ENCODE data around the gene HUS1B. TPM values are rescaled to one million over a fixed set of nuclear protein-coding genes. Genes with fewer than 3 reads are reported as not detected.

Gene HUS1B
- total RNA-seq, 1 experiment from 2014 or later, result 0.71 TPM

DNA sequence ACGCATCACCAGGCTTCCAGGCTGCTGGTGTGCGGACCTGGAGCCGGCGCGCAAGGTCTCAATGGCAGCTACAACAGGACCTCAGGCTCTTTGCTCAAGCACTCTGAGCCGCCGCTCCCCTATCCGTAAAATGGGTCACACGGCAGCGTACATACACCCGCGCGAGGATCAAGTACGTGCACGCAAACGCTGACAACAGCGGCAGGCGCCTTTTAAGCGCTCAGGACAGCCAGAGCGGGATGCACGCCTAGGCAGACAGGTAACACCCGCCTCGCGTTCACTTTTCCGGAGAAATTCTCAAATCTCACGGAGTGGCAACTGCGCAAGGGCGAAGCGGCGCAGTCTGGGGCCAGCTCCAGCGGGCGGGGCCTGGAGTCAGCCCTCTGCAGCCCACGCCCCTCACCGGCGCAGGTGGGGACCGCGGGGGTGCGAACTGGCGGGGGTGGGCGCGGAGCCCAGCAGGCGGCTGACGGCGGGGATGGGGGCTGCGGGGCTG is 35.5 kb upstream of the HUS1B start:
- H3K27me3 Mint-ChIP-seq (ENCODE audit: unreplicated experiment), result peaks cover 18% of the 10 kb centered on the region
- no TSS peak for BruUV-seq (replicated peaks)
- no peak overlapping the region for H3K27ac Mint-ChIP-seq (ENCODE audit: unreplicated experiment)
- peak overlapping the region; percentile 90 for H3K4me3 Mint-ChIP-seq (ENCODE audit: low read depth, unreplicated experiment)
- intact Hi-C loops (cut with micrococcal nuclease; ENCODE audit: unreplicated experiment), result loop anchor here (1.0 kb wide), 1 partner anchor 8 kb away; no protein-coding TSS in a partner anchor
- CTCF ChIA-PET, result interaction anchor here (0.7 to 2.2 kb wide), 3 partner anchors 9 to 336 kb away, joined by 3 to 7 read pairs (median 5); no protein-coding TSS in a partner anchor
- peaks cover 14% of the 10 kb centered on the region for H3K36me3 Mint-ChIP-seq (ENCODE audit: insufficient read depth, unreplicated experiment)
- no peaks in the 10 kb centered on the region for H3K9me3 Mint-ChIP-seq (ENCODE audit: low read depth, unreplicated experiment)
- TF ChIP-seq, protein P1, sequence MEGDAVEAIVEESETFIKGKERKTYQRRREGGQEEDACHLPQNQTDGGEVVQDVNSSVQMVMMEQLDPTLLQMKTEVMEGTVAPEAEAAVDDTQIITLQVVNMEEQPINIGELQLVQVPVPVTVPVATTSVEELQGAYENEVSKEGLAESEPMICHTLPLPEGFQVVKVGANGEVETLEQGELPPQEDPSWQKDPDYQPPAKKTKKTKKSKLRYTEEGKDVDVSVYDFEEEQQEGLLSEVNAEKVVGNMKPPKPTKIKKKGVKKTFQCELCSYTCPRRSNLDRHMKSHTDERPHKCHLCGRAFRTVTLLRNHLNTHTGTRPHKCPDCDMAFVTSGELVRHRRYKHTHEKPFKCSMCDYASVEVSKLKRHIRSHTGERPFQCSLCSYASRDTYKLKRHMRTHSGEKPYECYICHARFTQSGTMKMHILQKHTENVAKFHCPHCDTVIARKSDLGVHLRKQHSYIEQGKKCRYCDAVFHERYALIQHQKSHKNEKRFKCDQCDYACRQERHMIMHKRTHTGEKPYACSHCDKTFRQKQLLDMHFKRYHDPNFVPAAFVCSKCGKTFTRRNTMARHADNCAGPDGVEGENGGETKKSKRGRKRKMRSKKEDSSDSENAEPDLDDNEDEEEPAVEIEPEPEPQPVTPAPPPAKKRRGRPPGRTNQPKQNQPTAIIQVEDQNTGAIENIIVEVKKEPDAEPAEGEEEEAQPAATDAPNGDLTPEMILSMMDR (IDR thresholded peaks at IDR 0.05; ENCODE audit: unreplicated experiment), result no peak
- peak; percentile 47 for DNase-seq
- H3K4me1 Mint-ChIP-seq (ENCODE audit: low read depth, unreplicated experiment), result peaks cover 21% of the 10 kb centered on the region

DNA sequence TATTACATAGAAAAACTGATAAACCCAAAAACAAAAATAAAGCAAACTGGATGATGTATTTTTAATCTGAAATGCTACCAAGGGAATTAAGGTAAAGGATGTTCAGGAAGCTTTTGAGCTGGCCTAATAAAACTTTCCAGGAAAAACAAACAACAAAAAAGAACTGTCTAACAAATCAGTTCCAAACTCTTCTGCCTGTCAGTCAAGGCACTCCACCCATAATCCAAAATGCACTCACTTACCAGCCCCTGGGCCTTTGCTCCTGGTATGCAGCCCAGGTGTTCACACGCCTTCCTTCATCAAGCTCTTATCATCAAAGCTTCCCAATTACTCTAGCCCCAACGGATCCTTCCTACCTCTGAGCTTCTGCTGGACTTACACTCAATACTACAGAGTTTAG is 32.3 kb upstream of the HUS1B start:
- CTCF ChIA-PET, result no interaction called here

DNA sequence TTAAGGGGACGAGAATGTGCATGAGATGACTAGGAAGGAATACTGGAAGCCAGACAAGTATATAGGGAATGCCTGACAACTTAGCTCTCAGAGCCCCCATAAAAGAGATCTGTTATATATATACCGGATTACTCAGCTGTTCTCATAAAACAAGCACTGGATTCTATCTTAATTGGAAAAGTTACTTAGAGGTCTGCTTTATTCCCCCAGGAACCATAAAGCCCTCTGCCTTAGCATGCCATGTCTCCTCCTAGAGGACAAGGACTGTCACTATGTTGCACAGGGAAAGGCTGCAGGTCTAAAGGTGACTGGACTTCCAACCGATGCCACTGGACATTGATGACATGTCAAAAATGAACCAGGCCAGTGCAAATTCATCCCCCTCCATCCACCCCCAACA is 29.6 kb upstream of the HUS1B start:
- CTCF ChIA-PET, result interaction anchor here (0.5 kb wide), 1 partner anchor 129 kb away, joined by 4 read pairs; no protein-coding TSS in a partner anchor
- H3K36me3 Mint-ChIP-seq (ENCODE audit: insufficient read depth, unreplicated experiment), result no peaks in the 10 kb centered on the region
- no TSS peak for BruUV-seq (replicated peaks)

More for the DNA sequence above, 32.3 kb upstream of the HUS1B start:
- Mint-ChIP-seq H3K36me3 (ENCODE audit: insufficient read depth, unreplicated experiment) (peaks cover 14% of the 10 kb centered on the region), H3K27me3 (ENCODE audit: unreplicated experiment) (no peaks in the 10 kb centered on the region), H3K4me1 (ENCODE audit: low read depth, unreplicated experiment) (peaks cover 21% of the 10 kb centered on the region), H3K9me3 (ENCODE audit: low read depth, unreplicated experiment) (no peaks in the 10 kb centered on the region), H3K27ac (ENCODE audit: unreplicated experiment) (no peak overlapping the region), H3K4me3 (ENCODE audit: low read depth, unreplicated experiment) (no peak overlapping the region)
- no TSS peak for BruUV-seq (replicated peaks)
- intact Hi-C loops (cut with micrococcal nuclease; ENCODE audit: unreplicated experiment), result no loop called here
- TF ChIP-seq, protein P1 (IDR thresholded peaks at IDR 0.05; ENCODE audit: unreplicated experiment), result no peak
- no peak for DNase-seq

DNA sequence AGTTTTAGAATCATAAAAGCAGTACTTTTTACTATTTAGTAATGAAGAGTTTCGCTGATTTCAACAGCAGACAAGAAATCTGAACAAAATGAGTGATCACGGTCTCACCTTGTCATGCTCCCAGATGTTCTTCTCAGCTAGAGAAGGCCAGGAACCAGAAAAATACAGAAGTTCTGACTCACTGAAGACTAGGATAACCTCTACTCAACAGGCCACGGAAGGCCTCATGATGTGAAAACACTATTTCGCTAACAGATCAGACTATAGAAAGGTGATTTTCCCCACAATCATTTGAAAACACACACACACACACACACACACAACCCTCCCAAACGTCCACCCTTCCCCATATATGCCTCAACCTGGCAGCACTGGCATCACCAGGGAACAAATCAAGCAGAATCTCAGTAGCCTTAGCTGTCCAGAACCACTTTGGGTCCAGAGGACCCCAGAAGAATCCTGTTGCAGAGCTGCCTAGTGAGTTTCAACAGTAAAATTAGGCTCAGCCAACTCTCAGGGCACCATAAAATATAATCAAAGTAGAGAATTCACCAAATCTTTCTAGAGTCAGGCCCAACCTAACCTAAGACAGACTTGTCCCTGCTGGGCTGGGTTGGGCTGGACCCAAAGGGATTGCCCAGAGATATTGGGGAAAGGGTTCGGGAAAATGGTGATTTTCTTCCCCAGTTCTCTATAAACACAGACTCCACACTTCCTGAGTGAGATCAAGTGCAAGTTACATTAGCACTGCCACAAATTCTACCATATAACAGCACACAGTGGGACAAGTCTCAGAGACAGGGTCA is 28.1 kb upstream of the HUS1B start:
- Mint-ChIP-seq H3K27me3 (ENCODE audit: unreplicated experiment) (no peaks in the 10 kb centered on the region), H3K4me3 (ENCODE audit: low read depth, unreplicated experiment) (no peak overlapping the region), H3K9me3 (ENCODE audit: low read depth, unreplicated experiment) (no peaks in the 10 kb centered on the region), H3K36me3 (ENCODE audit: insufficient read depth, unreplicated experiment) (no peaks in the 10 kb centered on the region), H3K4me1 (ENCODE audit: low read depth, unreplicated experiment) (peaks cover 14% of the 10 kb centered on the region), H3K27ac (ENCODE audit: unreplicated experiment) (no peak overlapping the region)
- DNase-seq, result no peak
- TF ChIP-seq, protein P1 (IDR thresholded peaks at IDR 0.05; ENCODE audit: unreplicated experiment), result no peak
- BruUV-seq (replicated peaks), result no TSS peak
- intact Hi-C loops (cut with micrococcal nuclease; ENCODE audit: unreplicated experiment), result loop anchor here (1.0 kb wide), 1 partner anchor 7 kb away; no protein-coding TSS in a partner anchor
- CTCF ChIA-PET, result no interaction called here

More for the DNA sequence above, 29.6 kb upstream of the HUS1B start:
- TF ChIP-seq, protein P1 (IDR thresholded peaks at IDR 0.05; ENCODE audit: unreplicated experiment), result no peak
- Mint-ChIP-seq H3K4me1 (ENCODE audit: low read depth, unreplicated experiment) (peaks cover 21% of the 10 kb centered on the region), H3K27me3 (ENCODE audit: unreplicated experiment) (no peaks in the 10 kb centered on the region), H3K27ac (ENCODE audit: unreplicated experiment) (no peak overlapping the region), H3K4me3 (ENCODE audit: low read depth, unreplicated experiment) (no peak overlapping the region), H3K9me3 (ENCODE audit: low read depth, unreplicated experiment) (no peaks in the 10 kb centered on the region)
- intact Hi-C loops (cut with micrococcal nuclease; ENCODE audit: unreplicated experiment), result no loop called here
- DNase-seq, result no peak

Data from Calu3 (cell line).